HL-60 (cell line): ENCODE measurements around the gene C2orf69.

Source experiments
- POLR2AphosphoS5 ChIP-seq: IDR thresholded peaks from 2 replicates; pipeline ENCODE4 v1.6.1; 2012; ENCODE audit warnings: low read depth
- TF ChIP-seq, protein P1 (sequence below): IDR thresholded peaks from one replicate; pipeline ENCODE4 v1.5.1; 2011; ENCODE audit warnings: low read length, control low read depth, inconsistent platforms; ENCODE audit not compliant: insufficient read depth

DNA sequence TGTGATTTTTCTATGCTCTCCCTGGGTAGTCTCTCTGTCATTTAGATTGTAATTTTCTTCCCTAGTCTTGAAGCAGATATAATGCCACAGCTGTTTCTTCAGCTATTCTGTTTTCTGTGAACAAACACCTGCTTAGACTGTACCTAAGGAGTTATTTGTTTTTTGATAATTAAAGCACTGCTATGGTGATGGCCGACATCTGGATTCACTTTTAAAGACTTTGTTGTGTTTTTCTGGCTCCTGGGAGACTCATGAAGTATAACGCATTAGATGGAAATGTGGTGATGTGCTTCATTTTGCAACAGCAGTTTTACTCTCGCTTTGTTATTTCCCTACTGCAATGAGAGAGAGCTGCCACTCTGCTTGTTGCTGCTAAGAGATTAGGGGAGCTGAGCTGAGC lies 15.7 kb upstream of the C2orf69 start:
- TF ChIP-seq, protein P1, sequence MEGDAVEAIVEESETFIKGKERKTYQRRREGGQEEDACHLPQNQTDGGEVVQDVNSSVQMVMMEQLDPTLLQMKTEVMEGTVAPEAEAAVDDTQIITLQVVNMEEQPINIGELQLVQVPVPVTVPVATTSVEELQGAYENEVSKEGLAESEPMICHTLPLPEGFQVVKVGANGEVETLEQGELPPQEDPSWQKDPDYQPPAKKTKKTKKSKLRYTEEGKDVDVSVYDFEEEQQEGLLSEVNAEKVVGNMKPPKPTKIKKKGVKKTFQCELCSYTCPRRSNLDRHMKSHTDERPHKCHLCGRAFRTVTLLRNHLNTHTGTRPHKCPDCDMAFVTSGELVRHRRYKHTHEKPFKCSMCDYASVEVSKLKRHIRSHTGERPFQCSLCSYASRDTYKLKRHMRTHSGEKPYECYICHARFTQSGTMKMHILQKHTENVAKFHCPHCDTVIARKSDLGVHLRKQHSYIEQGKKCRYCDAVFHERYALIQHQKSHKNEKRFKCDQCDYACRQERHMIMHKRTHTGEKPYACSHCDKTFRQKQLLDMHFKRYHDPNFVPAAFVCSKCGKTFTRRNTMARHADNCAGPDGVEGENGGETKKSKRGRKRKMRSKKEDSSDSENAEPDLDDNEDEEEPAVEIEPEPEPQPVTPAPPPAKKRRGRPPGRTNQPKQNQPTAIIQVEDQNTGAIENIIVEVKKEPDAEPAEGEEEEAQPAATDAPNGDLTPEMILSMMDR: no peak
- TF ChIP-seq POLR2AphosphoS5: no peak
